NCI-H446 (cell line): ENCODE data around the gene SLC41A3.
"Not testable (repeated sequence)": the region's sequence is repeated elsewhere in the genome, so short reads cannot be mapped to it uniquely, and the experiment has no call there.

Experiments
- DNase-seq, 2 experiments: peaks; one replicate each; lab custom pipeline; 2025; lab: John Stamatoyannopoulos, UW

The SLC41A3 gene

DNA sequence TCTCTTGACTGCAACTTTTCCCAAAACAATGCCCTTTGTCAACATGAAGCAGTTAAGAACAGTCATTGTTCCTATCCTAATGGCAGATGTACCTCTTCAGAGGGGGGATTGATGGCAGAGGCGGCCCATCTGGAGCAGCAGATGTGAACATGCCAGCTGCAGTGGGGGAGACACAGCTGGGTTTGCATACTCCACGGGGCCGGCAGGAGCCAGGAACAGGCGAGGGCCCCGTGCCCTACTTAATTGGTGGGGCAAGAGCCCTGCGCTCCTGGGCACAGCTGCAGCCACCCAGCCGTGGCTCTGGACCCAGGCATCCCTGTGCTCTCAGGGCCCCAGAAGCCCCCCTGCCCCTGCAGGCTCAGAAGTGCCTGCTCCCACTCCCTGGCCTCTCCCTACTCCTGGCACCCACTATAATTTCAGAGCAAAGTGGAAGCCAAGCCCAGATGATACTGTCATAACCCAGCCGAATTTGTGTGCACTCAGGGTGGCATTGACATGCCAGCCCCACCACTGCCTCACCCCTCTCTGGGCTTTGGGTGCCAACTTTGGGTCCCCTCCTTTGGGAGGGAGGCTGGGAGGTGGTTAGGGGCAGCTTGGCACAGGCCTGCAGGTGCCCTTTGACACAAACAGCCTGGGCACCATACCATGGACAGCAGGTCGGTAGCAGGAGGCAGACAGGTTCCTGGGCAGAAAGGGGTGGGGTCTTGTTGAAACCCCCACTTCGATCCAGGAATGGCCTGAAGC lies 80.3 kb downstream of the SLC41A3 start:
- no peak for DNase-seq

DNA sequence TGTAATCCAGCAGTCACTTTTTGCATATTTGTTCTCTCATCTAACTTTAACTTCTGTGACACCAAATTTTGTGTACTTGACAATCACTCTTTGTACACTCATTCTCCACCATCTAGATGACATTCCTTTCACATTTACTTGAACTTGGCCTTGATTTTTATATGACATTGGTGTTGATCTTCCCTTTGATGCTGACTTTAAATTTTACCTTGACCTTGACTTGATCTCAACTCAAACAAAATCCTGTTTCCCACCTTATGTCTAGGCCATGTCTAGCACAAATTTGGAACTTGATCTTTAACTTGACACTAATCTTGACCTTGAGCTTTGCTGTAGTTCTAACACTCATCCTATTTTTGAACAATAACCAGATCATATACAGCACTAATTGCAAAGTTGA lies 81.7 kb downstream of the SLC41A3 start:
- DNase-seq: no peak

DNA sequence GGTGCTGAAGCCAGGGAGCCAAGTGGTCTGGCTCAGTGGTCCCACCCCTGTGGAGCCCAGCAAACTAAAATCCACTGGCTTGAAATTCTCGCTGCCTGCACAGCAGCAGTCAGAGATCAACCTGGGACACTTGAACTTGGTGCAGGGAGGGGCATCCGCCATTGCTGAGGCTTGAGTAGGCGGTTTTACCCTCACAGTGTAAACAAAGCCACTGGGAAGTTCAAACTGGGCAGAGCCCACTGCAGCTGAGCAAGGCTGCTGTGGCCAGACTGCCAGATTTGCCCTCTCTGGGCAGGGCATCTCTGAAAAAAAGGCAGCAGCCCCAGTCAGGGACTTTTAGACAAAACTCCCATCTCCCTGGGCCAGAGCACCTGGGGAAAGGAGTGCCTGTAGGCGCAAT lies 87.2 kb downstream of the SLC41A3 start:
- not testable (repeated sequence) for DNase-seq

DNA sequence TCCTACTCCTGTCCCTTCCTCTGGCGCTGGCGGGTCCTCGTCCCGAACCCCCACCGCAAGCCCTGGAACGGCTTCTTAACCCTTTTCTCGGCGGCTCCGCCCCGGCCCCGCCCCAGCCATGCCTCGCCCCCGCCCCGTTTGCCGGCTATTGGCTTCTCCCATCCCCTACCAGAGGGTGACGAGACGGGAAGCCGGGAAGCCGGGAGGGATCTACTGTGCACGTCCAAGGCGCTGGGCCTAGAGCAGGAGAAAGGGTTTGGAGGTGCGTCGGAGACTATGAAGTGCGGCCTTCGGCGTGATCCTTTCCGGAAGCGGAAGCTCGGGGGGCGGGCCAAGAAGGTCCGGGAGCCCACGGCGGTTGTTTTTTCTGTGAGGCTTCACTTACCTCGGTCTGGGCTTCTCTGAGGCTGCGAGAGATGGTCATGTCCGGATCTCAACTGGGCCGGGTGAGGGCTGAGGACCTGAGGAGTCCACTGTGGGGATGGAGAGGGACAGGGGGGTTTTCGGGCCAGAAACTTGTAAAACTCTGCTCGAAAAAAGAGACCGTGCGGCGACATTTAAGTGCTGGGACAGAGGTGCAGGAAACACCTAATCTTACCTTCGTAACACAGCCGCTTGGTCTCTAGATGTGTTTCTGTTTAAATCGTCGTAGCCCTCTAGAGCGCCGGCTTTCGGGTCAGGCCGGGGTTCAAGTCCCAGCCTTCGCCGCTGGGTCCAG lies 93.5 kb downstream of the SLC41A3 start:
- peak; percentile 49 to 86 for DNase-seq

DNA sequence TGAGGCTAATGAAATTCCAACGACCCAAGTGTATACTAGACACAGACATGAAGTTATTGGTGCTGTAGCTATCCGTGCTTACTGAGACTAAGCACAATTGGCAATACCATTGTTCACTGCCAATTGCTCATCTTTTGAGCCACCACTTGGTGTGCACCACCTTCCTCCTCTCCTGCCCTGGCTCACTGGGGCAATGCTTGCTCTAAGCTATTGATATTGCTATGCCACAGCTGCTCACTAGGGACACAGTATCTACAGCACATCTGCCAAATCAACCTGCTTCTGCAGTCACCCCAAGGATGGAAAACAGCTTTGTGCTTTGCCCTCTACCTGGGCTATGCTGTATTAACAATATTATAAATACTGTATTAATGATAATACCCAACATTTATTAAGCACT lies 99.0 kb downstream of the SLC41A3 start:
- DNase-seq: not testable (repeated sequence)

DNA sequence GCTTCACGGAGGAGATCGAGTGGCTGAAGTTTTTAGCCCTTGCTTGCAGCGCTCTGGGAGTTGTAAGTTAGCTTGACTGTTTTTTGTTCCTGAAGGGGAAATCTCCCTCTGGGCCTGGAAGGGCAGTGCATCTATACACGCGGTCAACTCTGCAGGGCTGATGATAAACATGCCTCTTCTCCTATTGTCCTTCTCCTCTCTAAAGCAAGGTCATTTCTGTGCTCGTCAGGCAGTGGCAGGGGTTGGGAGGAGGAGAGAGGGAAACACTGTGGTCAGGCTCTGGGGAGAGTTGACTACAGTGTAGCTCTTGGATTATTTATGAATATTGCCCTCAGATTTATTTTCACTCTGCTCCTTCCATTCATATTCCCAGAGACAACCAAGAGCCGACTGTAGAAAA lies 106.8 kb downstream of the SLC41A3 start:
- not testable (repeated sequence) for DNase-seq

DNA sequence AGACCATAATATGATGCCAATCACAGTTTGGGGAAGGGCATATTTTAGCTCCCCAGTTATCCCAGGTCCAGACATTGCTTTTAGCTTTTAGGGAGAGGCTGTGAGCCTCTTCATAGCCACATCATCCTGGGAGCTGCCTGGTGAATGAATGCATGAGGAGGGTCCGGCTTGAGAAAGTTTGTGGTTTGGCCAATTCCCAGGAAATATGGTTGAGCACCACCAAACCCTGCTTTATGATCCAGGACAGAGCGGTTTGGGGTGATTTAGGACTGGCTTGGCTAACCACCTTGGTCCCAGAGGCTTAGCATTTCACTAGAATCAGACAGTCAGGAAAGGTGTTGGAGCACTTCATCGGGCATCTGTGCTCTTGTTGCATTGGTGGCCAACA lies 107.9 kb downstream of the SLC41A3 start:
- not testable (repeated sequence) for DNase-seq

DNA sequence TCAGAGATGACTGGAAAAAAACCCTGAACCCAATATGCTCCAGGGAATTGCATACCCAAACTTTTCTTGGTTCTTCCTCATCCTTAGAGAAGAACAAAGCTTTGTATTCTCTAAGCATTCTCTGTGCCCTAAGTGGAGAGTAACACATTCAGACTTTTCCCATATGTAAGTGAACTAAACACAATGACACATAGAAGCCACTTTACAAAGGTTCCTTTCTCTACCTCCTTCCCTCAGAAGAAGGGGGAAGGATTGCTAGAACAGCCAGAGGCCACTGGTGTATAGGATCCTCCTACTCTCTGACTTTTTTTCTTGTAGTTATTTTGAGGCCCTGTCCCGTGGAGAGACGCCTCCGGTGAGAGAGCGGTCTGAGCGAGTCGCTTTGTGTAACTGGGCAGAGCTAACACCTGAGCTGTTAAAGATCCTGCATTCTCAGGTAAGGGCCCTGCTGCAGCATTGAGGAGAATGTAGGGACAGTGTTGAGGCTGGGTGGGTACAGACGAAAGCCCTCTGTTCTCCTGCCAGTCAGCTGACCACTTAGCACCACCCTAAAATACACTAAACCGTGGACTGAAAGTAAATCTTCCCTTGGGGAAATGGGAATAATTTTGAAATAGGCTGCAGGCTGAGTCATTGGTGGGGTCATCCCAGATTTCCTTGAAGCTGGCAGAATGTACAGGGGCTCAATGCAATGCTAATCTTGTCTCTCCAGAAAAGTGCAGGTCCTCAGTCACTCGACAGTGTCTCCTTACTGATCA lies 108.5 kb downstream of the SLC41A3 start:
- not testable (repeated sequence) for DNase-seq

DNA sequence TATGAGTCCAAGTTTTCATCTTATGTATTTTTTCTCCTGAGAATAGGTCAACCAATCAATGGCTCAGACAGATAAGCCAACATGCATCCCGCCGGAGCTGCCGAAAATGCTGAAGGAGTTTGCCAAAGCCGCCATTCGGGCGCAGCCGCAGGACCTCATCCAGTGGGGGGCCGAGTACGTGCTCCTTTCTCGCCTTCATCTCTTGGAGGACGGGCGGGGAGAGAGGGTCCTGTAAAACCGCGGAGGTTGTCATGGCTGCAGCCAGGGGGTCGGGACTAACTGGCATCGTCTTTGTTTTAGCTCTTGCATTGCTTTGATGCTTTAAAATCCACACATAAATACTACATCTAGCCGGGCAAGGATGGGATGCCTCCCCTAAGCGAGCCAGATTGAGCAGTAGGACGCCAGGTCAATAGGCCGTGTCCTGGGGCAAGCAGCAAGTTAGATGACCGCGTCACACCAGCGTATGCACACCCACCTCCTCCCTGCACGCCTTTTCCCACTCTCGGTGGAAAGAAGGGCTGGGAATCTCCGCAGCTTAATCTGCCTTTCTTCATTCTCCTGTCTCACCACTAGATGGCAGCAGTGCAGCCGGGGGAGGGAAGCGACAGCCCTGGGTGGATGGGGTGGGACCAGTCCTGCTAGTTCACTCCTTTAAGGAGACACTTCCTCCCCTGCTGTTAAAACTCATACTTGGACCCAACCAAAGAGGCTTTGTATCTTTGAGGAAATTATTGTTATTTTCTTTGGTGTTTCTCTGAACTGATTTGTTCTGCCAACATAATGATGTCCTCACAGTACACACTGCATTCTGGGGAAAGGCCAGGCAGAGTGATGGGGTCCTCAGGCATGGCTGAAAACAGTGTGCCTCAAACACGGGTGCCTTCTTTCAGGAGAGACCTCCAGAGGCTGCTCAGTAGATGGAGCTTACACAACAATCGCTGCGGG lies 111.7 kb downstream of the SLC41A3 start:
- DNase-seq: peak in 1 of 2 experiments; percentile 20

DNA sequence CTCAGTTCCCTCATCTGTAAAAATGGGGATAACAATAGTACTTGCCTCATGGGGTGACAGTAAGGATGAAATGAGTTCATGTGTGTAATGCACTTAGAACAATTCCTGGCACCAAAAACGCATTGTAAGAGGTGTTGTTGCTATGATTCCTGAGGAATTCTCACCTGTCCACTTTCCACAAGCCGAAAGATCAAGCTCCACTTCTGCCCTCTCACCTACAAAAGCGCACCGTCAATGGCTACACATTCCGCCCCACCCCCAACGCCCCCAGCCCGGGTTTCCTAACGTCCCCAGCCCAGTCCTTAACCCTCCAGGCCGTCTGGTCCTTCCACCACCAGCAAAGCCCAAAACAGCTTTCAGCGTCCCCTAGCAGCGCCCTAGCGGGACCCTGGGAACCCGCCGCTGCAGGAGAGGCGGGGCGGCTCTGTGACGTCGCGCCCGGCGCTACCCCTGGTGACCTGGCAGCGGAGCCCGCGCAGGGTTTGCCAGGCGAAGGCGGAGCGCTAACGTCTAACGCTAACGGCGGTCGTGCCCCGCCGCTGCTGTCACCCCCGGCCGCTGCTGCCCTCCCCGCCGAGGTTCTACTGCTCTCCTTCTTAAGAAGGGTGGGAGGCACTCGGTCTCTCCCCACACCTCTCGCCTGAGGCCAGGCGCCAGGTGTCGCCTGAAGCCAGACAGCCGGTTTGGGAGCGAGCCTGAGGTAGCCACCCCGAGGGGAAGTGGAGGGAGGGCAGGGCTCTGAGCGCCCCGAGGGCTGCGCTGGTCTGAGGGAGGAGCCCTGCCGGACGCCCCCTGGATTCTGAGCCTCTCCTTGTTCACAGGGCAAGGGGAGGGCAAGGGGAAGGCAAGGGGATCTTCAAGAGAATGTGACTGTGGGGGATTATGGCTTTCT lies 115.0 kb downstream of the SLC41A3 start, which contains the start of gene ROPN1B:
Gene ROPN1B (plus strand): TSS at position 478 of the 892 bp plus-strand sequence. CDS start 2,877 bp downstream, outside the sequence.
- not testable (repeated sequence) for DNase-seq

DNA sequence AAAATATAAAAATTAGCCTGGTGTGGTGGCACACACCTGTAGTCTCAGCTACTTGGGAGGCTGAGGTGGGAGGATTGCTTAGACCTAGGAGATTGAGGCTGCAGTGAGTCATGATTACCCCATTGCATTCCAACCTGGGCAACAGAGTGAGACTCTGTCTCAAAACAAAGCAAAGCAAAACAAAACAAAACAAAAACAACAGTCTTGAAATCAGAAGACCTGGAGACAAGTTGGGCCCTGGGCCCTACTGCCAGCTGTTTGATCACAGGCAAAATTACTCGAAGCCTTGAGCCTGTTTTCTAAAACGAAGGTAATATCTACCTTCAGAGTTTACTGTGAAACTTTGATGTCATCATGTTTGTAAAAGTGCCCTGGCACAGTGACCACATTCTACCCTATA lies 115.8 kb downstream of the SLC41A3 start:
- not testable (repeated sequence) for DNase-seq

DNA sequence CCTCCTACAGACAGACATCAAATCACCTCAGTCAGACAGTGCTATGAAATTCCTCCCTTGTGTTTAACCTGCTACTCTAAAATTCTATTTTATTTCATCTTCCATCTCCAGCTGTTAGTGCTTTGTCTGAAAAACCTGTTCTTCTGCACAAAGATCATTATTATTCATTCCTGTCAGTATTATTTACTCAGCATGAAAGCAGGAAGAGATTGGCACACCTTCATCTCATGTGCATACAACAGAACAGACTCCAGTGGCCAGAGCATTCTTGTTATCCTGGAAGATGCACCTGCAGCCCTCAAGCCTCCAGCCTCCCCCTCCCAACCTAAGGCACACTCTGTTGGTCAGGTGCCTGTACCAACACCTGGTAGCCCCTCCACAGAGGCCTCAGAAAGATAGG lies 116.8 kb downstream of the SLC41A3 start:
- no peak for DNase-seq

DNA sequence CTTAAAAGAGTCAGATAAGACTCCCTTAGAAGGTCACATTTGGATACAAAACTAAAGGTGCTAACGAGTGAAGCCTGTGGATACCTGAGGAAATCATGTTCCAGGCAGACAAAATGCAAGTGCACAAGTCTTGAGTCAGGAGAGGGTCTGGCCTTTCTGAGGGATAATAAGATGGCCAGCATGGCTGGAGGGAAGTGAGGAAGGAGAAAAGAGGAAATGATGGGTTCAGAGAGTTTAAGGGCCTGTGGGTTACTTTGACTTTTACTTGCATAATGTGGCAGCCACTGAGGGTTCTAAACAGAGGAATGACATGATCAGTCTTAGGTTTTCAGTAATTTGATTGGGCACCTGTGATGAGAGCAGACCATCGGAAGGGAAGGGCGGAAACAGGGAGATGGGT lies 118.4 kb downstream of the SLC41A3 start:
- DNase-seq: no peak

DNA sequence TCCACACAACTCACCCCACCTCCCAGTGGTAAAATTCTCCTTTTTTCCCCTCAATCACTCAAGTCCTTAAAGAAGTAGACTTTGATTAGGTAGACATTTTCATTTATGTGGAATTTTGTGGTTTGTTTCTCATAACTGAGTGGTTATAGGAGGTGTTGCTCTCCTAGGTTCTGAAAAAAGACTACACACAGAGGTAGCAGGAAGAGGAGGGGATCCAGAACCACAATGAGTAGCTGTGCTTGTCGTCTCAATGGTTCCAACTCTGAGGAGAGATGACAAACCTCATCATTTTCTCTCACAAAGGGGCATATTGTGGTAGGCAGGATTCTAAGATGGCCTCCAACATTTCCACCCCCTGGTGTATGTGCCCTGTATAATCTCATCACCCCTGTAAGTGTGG lies 120.1 kb downstream of the SLC41A3 start:
- not testable (repeated sequence) for DNase-seq

DNA sequence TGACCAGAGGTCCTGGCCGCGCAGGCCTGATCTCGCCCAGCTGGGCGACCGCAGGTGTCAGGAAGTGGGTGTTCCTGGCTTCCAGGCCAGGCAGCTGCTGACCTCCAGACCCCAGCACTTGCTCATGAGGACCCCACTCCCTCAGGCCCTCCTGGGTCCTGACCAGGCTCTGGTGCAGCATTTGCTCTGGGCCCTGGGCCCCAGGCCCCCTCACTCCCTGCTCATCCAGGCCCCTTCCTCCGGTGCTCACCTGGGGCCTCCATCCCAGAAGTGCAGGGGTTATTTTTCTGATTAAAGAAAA lies 122.7 kb downstream of the SLC41A3 start:
- DNase-seq: no peak

DNA sequence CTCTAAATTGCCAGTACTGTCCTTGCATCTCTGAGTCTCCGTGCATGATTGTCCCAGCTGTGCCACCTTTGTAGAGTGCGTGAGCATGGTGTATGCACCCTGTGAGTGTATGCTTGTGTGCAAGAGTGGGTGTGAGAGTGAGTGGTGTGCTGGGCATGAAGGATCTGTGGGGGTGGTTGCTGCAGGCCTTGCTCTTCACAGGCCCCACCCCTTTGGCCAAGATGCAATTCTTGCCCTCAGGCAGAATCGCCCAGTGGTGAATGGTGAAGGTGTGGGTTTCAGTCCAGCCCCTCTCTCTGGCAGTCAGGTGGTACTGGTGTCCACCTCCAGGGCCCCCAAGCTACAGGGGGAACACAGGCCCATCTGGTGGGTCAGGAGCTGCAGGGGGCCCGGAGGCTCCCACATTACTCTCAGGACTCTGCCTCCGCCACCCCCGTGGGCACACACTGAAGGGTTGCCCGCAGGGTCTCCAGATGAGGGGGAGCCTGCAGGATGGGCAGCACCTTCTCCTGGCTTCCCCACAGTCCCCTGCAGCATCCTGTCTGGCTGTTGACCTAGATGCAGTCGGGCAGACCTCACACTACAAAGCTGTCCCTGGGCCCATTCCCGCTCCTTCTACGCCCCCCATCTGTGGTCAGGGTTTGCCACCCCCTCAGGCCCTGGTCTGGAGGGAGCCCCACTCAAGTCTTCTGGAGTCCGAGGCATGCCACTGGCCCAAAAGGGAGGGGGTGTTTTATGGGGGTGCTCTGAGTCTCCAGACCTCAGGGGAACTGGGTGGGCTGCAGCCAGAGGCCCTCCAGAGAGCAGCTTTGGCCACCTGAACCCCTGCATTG lies 123.3 kb downstream of the SLC41A3 start:
- no peak for DNase-seq

DNA sequence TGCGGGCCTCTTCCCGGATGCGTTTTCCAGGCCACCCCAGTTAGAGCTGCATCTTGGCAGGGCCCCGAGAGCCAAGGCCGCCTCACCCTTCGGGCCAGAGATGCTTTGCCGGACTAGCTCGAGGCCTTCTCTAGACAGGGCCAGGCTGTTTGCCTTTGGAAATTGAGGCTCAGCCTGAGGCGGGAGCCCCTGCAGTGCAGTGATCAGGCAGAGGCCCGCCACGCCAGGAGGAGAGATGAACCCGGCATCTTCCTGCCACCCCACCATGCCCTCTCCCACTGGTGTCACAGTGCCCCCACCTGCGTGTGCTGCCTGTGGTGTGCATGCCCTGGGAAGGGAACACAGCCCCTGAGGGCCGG lies 123.9 kb downstream of the SLC41A3 start:
- DNase-seq: no peak

DNA sequence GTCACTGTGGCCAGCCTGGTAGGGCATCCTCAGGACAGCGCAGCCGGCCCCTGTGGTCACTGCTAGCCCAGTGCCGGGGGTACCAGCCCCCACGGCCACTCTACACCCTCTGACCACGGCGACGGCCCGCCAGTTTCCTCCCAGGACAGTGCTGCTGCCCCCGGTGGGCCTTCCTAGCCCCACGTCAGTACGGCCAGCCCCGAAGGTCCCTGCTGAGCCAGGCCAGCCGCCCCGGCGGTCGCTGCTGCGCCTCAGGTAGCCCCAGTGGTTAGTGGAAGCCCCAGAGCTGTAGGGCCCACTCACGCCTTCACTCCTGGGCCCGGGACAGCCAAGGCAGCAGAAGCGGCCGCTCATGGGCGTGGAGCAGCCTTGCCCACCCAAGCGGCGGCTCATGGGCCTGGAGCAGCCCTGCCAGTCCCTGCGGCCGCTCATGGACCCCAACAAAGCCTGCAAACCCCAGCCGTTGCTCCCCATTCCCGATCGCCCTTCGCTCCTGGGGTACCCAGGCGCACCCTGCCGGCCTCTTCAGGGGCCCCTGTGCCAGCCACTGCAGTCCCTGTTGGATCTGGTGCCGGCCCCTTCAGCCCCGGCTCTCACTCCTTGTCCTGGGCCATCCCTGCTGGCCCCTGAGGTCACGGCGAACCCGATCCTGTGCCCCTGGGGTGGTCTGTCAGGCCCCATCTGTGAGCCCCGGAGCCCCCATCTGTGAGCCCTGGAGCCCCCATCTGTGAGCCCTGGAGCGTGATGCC lies 124.4 kb downstream of the SLC41A3 start:
- DNase-seq: no peak
